ENCODE measurements around the gene RAB44. TPM values are rescaled to one million over a fixed set of nuclear protein-coding genes. Genes with fewer than 3 reads are reported as not detected.

The RAB44 gene
- total and polyA plus RNA-seq, 2 of the 13 experiments (the other 11 are each of a cell fraction or from before 2014, with no cell fraction given), result not detected

DNA sequence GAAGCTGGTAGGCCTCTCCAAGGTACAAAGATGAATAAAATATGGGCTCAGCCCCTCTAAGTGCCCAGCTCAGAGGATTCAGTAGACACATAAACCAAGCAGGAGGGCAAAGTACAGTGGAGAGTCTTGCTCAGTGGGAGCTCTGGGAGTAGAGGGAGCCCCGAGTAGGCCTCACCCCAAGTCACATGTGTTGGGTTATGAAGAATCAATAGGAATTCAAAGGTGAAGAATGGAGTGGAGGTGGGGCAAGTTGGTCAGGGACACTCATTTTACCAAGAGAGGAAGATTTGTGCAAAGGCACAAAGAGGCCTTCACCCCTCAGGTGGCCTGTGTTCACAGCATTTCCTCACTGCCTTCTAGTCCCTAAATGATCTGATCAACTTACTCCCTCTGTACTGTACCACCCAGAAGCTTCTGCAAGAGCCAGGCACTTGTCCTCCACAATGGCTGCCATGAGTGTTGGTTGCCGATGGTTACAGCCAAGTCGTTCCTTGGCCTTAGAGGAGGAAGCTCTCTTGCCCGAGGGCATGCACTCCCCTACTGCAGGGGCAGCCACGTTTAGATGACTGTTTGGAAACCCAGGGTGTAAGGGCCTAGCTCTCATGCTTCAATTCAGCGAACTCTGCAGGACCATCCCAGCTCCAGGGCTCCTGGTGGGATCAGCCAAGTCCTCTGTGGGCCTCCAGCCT, 25.8 kb upstream of the RAB44 start (continued):
- no peak for TF ChIP-seq ZNF552 (CRISPR knock-in tag; IDR thresholded peaks at IDR 0.05; ENCODE audit: borderline replicate concordance)
- TF ChIP-seq ZNF772 (CRISPR knock-in tag; IDR thresholded peaks at IDR 0.05), result no peak
- TF ChIP-seq, protein P1, sequence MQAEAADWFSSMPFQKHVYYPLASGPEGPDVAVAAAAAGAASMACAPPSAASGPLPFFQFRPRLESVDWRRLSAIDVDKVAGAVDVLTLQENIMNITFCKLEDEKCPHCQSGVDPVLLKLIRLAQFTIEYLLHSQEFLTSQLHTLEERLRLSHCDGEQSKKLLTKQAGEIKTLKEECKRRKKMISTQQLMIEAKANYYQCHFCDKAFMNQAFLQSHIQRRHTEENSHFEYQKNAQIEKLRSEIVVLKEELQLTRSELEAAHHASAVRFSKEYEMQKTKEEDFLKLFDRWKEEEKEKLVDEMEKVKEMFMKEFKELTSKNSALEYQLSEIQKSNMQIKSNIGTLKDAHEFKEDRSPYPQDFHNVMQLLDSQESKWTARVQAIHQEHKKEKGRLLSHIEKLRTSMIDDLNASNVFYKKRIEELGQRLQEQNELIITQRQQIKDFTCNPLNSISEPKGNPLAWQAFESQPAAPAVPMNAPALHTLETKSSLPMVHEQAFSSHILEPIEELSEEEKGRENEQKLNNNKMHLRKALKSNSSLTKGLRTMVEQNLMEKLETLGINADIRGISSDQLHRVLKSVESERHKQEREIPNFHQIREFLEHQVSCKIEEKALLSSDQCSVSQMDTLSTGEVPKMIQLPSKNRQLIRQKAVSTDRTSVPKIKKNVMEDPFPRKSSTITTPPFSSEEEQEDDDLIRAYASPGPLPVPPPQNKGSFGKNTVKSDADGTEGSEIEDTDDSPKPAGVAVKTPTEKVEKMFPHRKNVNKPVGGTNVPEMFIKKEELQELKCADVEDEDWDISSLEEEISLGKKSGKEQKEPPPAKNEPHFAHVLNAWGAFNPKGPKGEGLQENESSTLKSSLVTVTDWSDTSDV (CRISPR knock-in tag; IDR thresholded peaks at IDR 0.05), result no peak
- TF ChIP-seq ATF1 (CRISPR knock-in tag; IDR thresholded peaks at IDR 0.05), result no peak
- TF ChIP-seq SRSF1 (optimal IDR thresholded peaks at IDR 0.05; ENCODE audit: low read depth, low read length), result no peak
- TF ChIP-seq BRCA1 (CRISPR knock-in tag; IDR thresholded peaks at IDR 0.05), result no peak
- TF ChIP-seq, protein P2, sequence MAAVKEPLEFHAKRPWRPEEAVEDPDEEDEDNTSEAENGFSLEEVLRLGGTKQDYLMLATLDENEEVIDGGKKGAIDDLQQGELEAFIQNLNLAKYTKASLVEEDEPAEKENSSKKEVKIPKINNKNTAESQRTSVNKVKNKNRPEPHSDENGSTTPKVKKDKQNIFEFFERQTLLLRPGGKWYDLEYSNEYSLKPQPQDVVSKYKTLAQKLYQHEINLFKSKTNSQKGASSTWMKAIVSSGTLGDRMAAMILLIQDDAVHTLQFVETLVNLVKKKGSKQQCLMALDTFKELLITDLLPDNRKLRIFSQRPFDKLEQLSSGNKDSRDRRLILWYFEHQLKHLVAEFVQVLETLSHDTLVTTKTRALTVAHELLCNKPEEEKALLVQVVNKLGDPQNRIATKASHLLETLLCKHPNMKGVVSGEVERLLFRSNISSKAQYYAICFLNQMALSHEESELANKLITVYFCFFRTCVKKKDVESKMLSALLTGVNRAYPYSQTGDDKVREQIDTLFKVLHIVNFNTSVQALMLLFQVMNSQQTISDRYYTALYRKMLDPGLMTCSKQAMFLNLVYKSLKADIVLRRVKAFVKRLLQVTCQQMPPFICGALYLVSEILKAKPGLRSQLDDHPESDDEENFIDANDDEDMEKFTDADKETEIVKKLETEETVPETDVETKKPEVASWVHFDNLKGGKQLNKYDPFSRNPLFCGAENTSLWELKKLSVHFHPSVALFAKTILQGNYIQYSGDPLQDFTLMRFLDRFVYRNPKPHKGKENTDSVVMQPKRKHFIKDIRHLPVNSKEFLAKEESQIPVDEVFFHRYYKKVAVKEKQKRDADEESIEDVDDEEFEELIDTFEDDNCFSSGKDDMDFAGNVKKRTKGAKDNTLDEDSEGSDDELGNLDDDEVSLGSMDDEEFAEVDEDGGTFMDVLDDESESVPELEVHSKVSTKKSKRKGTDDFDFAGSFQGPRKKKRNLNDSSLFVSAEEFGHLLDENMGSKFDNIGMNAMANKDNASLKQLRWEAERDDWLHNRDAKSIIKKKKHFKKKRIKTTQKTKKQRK (IDR thresholded peaks at IDR 0.05; ENCODE audit: low read length), result no peak
- TF ChIP-seq HDAC1 (CRISPR knock-in tag; IDR thresholded peaks at IDR 0.05), result no peak
- TF ChIP-seq MAZ (IDR thresholded peaks at IDR 0.05; ENCODE audit: borderline replicate concordance, low read depth, low read length), result no peak
- no peak for TF ChIP-seq MAZ (CRISPR knock-in tag; IDR thresholded peaks at IDR 0.05; ENCODE audit: low read depth)
- TF ChIP-seq, protein P3, sequence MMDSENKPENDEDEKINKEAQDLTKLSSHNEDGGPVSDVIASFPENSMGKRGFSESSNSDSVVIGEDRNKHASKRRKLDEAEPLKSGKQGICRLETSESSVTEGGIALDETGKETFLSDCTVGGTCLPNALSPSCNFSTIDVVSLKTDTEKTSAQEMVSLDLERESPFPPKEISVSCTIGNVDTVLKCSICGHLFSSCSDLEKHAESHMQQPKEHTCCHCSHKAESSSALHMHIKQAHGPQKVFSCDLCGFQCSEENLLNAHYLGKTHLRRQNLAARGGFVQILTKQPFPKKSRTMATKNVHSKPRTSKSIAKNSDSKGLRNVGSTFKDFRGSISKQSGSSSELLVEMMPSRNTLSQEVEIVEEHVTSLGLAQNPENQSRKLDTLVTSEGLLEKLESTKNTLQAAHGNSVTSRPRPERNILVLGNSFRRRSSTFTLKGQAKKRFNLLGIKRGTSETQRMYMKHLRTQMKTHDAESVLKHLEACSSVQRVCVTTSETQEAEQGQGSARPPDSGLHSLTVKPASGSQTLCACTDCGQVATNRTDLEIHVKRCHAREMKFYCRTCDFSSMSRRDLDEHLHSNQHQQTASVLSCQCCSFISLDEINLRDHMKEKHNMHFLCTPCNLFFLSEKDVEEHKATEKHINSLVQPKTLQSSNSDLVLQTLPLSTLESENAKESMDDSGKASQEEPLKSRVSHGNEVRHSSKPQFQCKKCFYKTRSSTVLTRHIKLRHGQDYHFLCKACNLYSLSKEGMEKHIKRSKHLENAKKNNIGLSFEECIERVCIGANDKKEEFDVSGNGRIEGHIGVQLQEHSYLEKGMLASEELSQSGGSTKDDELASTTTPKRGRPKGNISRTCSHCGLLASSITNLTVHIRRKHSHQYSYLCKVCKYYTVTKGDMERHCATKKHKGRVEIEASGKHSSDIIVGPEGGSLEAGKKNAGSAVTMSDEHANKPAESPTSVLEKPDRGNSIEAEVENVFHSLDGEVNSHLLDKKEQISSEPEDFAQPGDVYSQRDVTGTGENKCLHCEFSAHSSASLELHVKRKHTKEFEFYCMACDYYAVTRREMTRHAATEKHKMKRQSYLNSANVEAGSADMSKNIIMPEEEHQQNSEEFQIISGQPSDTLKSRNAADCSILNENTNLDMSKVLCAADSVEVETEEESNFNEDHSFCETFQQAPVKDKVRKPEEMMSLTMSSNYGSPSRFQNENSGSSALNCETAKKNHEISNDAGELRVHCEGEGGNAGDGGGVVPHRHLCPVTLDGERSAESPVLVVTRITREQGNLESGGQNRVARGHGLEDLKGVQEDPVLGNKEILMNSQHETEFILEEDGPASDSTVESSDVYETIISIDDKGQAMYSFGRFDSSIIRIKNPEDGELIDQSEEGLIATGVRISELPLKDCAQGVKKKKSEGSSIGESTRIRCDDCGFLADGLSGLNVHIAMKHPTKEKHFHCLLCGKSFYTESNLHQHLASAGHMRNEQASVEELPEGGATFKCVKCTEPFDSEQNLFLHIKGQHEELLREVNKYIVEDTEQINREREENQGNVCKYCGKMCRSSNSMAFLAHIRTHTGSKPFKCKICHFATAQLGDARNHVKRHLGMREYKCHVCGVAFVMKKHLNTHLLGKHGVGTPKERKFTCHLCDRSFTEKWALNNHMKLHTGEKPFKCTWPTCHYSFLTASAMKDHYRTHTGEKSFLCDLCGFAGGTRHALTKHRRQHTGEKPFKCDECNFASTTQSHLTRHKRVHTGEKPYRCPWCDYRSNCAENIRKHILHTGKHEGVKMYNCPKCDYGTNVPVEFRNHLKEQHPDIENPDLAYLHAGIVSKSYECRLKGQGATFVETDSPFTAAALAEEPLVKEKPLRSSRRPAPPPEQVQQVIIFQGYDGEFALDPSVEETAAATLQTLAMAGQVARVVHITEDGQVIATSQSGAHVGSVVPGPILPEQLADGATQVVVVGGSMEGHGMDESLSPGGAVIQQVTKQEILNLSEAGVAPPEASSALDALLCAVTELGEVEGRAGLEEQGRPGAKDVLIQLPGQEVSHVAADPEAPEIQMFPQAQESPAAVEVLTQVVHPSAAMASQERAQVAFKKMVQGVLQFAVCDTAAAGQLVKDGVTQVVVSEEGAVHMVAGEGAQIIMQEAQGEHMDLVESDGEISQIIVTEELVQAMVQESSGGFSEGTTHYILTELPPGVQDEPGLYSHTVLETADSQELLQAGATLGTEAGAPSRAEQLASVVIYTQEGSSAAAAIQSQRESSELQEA (CRISPR knock-in tag; IDR thresholded peaks at IDR 0.05; ENCODE audit: not compliant biosample characterization), result no peak
- no peak for TF ChIP-seq ZNF343 (CRISPR knock-in tag; IDR thresholded peaks at IDR 0.05)
- no peak for TF ChIP-seq ZNF264 (CRISPR knock-in tag; IDR thresholded peaks at IDR 0.05)
- TF ChIP-seq GABPA (IDR thresholded peaks at IDR 0.05; ENCODE audit: low read depth, low read length), result no peak
- no peak for TF ChIP-seq GABPA (CRISPR knock-in tag; IDR thresholded peaks at IDR 0.05; ENCODE audit: low read depth)
- no peak for TF ChIP-seq ZKSCAN5 (CRISPR knock-in tag; IDR thresholded peaks at IDR 0.05)
- TF ChIP-seq SOX5 (CRISPR knock-in tag; IDR thresholded peaks at IDR 0.05; ENCODE audit: borderline replicate concordance), result no peak
